OCI-LY1 (cell line): ENCODE results near the gene ZNF318.

Source experiments
- CTCF ChIP-seq: fragments of 200-600 bp; sonication (generic), shearing (Covaris generic); IDR thresholded peaks from 2 replicates; pipeline ENCODE4 v1.5.1; 2017; ENCODE audit warnings: mild to moderate bottlenecking, antibody characterized with exemption, low read length, moderate library complexity, mixed read lengths
- EZH2 ChIP-seq: fragments of 200-600 bp; sonication (generic), shearing (Covaris generic); IDR thresholded peaks from 2 replicates; pipeline ENCODE4 v1.8.0; 2017; ENCODE audit warnings: borderline replicate concordance, mixed run types, mild to moderate bottlenecking, antibody characterized with exemption, low read length, moderate library complexity, mixed read lengths

GRCh38 chr6:43361269-43361668 lies 8.2 kb downstream of the ZNF318 start:
- TF ChIP-seq CTCF (no peak), EZH2 (no peak)
